Measurements from ENCODE around the gene BEST2. TPM values are rescaled to one million over a fixed set of nuclear protein-coding genes. Genes with fewer than 3 reads are reported as not detected.

The BEST2 gene
- total RNA-seq, 1 experiment from 2014 or later: 0.10 TPM

DNA sequence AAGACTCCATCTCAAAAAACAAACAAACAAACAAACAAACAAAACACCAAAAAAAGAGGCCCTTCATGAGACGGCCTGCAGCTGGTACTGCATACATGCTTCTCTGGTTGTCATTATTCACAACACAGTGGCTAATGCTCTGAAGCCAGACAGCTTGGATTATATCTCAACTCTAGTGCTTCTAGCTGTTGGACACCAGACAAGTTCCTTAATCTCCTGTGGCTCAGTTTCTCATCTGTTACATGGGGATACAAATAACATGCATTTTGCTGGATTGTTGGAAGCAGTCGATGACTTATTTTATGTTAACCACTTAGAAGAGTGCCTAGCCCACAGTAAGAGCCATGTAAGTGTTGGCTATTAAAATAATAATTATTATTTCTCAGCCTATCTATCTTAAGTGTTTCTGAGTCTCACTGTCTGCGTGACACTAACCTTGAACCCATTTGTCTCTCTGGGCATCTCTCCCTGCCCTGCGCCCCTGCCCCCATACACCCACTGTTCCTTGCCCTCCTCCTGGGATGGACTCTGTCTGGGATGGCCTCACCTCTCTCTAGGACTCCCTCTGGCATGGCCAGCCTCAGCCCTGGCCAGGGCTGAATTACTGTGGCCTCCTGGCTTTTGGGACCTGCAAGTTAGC, 36.6 kb downstream of the BEST2 start:
- RAD21 ChIA-PET (ENCODE audit: low non-redundant PET in 1 of 2, low total read pairs in 2 of 2, uncharacterized antibody in 2 of 2, unreplicated experiment in 2 of 2): interaction anchor here in 1 of 2 experiments (1.2 kb wide), 1 partner anchor 9 kb away, joined by 4 read pairs; no protein-coding TSS in a partner anchor
- Histone ChIP-seq H3K27me3 (ENCODE audit: insufficient read depth, low read length) (no peaks in the 10 kb centered on the region), H3K4me3 (replicated peaks in 1 of 2; ENCODE audit: low read depth in 1 of 2, low read length in 2 of 2) (peak overlapping the region in 1 of 2 experiments; percentile 84; a peak in 2 of 4 replicates), H3K9me2 (ENCODE audit: insufficient read depth) (no peaks in the 10 kb centered on the region), H2AFZ (ENCODE audit: low read depth, low read length, poor library complexity, severe bottlenecking) (no peak overlapping the region), H3K4me2 (ENCODE audit: low read length) (peak overlapping the region; percentile 99), H3K9me3 (ENCODE audit: control insufficient read depth in 1 of 2, insufficient read depth in 1 of 2, low read depth in 1 of 2, low read length in 2 of 2) (no peaks in the 10 kb centered on the region), H4K20me1 (ENCODE audit: insufficient read depth) (no peaks in the 10 kb centered on the region), H3K4me1 (ENCODE audit: control insufficient read depth in 1 of 2, insufficient read depth in 2 of 2, low read length in 2 of 2) (peaks cover 68 to 93% of the 10 kb centered on the region in 2 experiments), H3K36me3 (ENCODE audit: control insufficient read depth in 1 of 2, insufficient read depth in 2 of 2, low read length in 2 of 2) (no peaks in the 10 kb centered on the region), H3K79me2 (ENCODE audit: insufficient read depth, low read length) (peaks cover 18% of the 10 kb centered on the region), H3K27ac (ENCODE audit: low read depth, low read length) (peak overlapping the region; percentile 96), H3K9ac (ENCODE audit: low read length) (peak overlapping the region; percentile 93)
- no TSS peak for BruUV-seq (replicated peaks)
- POLR2A ChIA-PET: interaction anchor here (1.2 to 1.5 kb wide), 2 partner anchors 13 to 863 kb away, joined by 3 read pairs; partner anchors contain the start of gene ZNF700
- CTCF ChIA-PET: interaction anchor here (1.8 to 7.4 kb wide), 2 partner anchors 12 to 22 kb away, joined by 9 to 88 read pairs; partner anchors contain the start of gene HOOK2
- ATAC-seq (no peak), DNase-seq (ENCODE audit: low read depth, low spot score) (no peak)
- TF ChIP-seq RAD21 (IDR thresholded peaks at IDR 0.05; ENCODE audit: low read depth): no peak
- no peak for TF ChIP-seq SRF (IDR thresholded peaks at IDR 0.05; ENCODE audit: low read depth)
- TF ChIP-seq JUND (IDR thresholded peaks at IDR 0.05): no peak
- TF ChIP-seq, protein P1, sequence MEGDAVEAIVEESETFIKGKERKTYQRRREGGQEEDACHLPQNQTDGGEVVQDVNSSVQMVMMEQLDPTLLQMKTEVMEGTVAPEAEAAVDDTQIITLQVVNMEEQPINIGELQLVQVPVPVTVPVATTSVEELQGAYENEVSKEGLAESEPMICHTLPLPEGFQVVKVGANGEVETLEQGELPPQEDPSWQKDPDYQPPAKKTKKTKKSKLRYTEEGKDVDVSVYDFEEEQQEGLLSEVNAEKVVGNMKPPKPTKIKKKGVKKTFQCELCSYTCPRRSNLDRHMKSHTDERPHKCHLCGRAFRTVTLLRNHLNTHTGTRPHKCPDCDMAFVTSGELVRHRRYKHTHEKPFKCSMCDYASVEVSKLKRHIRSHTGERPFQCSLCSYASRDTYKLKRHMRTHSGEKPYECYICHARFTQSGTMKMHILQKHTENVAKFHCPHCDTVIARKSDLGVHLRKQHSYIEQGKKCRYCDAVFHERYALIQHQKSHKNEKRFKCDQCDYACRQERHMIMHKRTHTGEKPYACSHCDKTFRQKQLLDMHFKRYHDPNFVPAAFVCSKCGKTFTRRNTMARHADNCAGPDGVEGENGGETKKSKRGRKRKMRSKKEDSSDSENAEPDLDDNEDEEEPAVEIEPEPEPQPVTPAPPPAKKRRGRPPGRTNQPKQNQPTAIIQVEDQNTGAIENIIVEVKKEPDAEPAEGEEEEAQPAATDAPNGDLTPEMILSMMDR (IDR thresholded peaks at IDR 0.05 in 2 of 3, conservative IDR thresholded peaks at IDR 0.05 in 1 of 3; ENCODE audit: borderline replicate concordance in 1 of 3, insufficient read depth in 1 of 3, low read depth in 2 of 3, low read length in 2 of 3): no peak
- TF ChIP-seq SP1 (IDR thresholded peaks at IDR 0.05; ENCODE audit: low read depth): no peak
- TF ChIP-seq CBX3 (IDR thresholded peaks at IDR 0.05; ENCODE audit: low read depth): no peak
- TF ChIP-seq REST (IDR thresholded peaks at IDR 0.05; ENCODE audit: low read depth): no peak
- TF ChIP-seq, protein P2, sequence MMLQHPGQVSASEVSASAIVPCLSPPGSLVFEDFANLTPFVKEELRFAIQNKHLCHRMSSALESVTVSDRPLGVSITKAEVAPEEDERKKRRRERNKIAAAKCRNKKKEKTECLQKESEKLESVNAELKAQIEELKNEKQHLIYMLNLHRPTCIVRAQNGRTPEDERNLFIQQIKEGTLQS (IDR thresholded peaks at IDR 0.05): no peak
- TF ChIP-seq ELF1 (IDR thresholded peaks at IDR 0.05; ENCODE audit: borderline replicate concordance, low read depth): no peak
- no peak for TF ChIP-seq FOSL1 (IDR thresholded peaks at IDR 0.05; ENCODE audit: low read depth)
- no peak for TF ChIP-seq EGR1 (IDR thresholded peaks at IDR 0.05; ENCODE audit: low read depth)
- TF ChIP-seq YY1 (IDR thresholded peaks at IDR 0.05; ENCODE audit: extremely low read depth, insufficient replicate concordance, low read depth, low read length): no peak
- no peak for TF ChIP-seq EZH2phosphoT487 (IDR thresholded peaks at IDR 0.05; ENCODE audit: borderline replicate concordance)
- no peak for TF ChIP-seq TCF7L2 (IDR thresholded peaks at IDR 0.05; ENCODE audit: borderline replicate concordance, extremely low read depth, insufficient read depth, insufficient read length)
- intact Hi-C loops (cut with micrococcal nuclease): no loop called here

Measured in HCT116 (cell line).